ENCODE data around the gene SNX24.

- no peak for TF ChIP-seq CTCF (conservative IDR thresholded peaks at IDR 0.05; ENCODE audit: low read depth in 2 of 2)
- no peak for TF ChIP-seq EZH2 (IDR thresholded peaks at IDR 0.05; ENCODE audit: low read depth, unreplicated experiment)
- TF ChIP-seq POLR2AphosphoS5 (IDR thresholded peaks at IDR 0.05; ENCODE audit: low read depth): no peak
- no peak for TF ChIP-seq CREB1 (CRISPR knock-in tag; IDR thresholded peaks at IDR 0.05; ENCODE audit: low read depth)
- TF ChIP-seq EZH2phosphoT487 (IDR thresholded peaks at IDR 0.05; ENCODE audit: unreplicated experiment): no peak
- no peak for TF ChIP-seq ETS1 (IDR thresholded peaks at IDR 0.05)
- TF ChIP-seq ZNF331 (CRISPR knock-in tag; IDR thresholded peaks at IDR 0.05; ENCODE audit: low read depth): no peak
Measured at GRCh38 chr5:122965111-122965510, 119.7 kb downstream of the SNX24 start.

All from GM23338 (cell line).